Raji (cell line): ENCODE results near the gene TTC28.

Experiments
- POLR2A ChIP-seq: IDR thresholded peaks from 2 replicates; pipeline ENCODE4 v1.6.1; 2011; ENCODE audit warnings: low read depth, low read length, control low read depth; ENCODE audit not compliant: insufficient read depth

Gene TTC28

DNA sequence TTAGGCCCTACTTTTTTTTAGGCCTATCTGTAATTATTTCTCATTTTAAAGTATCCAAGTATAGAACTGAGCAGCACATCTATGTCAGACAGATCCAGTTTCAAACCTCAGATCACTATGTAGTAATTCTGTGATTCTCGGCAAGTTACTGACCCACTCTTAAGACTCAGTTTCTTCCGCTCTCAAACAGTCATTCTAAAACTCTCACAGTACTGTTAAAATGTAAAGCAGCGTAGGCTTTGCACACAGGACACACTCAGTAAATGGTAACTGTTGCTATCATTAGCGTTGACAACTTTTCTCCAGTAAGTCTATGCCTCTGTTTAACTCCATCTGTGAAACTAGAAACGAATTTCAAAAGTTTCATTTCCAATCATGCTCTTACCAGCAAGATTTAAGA is 277.1 kb downstream of the TTC28 start:
- no peak for TF ChIP-seq POLR2A

DNA sequence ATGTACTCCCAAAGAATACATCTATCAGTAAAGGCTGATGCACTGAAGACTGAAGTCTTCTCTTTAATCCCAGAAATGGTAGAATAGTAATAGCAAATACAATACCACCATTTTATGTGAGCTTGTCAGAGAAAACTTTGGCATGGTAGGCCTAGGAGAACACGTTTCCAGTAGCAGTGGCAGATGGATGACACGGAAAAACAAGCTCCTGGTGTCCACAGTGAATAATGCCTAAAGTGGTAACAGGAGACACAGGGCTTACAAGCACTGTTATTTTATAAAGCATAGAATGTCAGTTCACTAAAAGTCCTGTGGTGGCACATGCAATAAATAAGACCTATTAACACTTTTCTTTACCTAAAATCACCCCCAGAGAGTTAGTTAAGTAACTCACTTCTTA is 277.6 kb downstream of the TTC28 start:
- no peak for TF ChIP-seq POLR2A

DNA sequence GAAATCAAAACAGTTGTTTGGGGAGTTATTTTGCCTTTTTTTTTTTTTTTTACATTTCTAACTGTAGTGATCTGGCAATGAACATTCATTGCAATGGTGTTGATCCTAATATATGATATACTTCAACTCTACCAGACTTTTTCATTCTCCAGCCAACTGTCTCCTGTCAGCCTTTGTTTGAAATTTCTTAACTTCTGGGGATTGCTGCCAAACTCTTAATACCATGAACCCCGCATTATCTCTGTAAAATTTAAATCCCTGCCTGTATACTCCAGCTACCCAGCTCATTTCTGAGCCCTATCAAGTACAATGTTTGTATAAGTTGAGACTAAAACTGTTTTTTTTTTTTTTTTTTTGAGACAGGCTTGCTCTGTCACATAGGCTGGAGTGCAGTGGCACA is 280.7 kb downstream of the TTC28 start:
- no peak for TF ChIP-seq POLR2A

DNA sequence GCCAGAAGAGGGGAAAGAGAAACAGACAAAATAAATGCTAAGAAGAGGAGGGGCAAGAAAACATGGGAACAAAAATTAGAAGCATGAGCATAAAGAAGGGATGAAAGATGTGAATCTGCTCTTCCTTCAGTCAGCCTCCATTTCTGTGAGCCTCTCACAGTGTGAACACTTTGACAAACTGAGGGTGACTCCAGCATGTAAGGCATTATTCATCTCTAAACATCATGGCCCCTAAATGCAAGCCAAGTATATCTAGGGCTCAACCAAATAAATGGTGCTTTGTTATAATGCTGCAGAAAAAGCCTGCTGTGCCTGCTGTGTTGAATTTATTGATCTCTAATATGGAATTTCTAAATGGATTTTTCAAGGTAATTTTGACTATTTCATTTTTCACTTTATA is 281.3 kb downstream of the TTC28 start:
- TF ChIP-seq POLR2A: no peak

DNA sequence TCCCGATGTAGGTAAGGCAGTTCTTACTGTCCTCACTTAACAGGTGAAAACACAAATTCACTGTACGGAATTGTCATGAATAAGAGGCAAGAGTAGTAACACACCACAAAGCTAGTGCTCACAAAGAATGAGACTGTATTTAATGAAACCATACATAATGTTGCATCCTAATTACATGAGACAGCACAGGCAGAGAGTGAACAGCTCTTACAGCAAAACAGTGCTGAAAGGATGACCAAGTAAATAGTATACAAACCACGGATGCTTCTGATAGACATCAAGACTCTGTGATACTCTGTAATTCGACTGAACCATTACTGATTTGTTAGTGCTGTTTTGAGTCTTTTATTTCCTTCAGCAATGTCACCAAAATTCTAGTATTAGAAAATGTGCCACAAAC is 282.3 kb downstream of the TTC28 start:
- TF ChIP-seq POLR2A: no peak

DNA sequence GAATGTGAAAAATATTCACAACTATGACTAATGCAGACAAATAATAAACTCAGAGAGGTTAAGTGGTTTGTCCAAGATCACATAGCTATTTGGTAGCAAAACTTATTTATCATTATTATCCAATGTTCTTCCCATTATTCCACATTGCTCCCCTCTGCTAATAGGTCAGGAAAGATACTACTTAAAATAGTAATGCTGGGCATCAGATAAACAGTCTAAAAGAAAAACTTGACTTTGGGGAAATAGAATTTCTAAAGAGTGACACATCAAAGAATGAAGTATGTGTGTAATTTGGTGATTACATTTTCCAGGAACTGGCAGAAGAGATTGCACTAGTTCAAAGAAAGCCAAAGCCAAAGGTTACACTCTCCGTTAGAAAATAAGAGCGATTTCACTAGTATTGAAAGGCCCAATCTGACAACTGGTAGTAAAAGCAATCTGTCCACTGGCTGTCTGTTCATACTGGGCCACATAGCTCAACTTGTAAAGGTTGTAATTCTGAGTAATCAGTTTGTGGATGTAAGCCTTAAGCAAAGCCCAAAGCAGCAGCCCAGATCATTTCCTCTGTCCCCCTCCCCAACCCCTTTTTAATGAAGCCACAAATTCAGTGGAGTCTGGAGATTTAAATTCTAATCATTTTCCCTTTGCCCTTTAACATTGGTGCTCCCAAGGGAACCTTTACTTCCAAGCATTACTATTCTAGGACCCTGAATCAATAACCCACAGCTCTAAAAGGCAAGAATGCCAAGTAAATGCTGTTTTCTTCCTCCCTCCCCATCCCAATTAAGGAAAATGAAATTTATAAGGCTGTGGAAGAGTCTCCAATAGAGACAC is 283.5 kb downstream of the TTC28 start:
- no peak for TF ChIP-seq POLR2A

DNA sequence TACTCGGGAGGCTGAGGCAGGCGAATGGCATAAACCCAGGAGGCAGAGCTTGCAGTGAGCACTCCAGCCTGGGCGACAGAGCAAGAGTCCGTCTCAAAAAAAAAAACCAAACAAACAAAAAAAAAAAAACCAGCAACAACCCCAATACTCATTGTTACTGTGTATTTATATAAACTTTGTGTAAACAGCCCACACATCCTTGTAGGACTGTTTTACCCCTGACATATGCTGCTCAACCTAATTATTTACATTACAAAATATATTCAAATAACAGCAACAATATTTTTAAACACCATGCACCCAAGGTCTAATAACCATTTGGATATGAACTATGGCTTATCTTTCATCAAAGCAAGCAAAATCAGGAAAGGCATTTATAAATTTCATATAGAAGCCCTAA is 284.1 kb downstream of the TTC28 start:
- no peak for TF ChIP-seq POLR2A

DNA sequence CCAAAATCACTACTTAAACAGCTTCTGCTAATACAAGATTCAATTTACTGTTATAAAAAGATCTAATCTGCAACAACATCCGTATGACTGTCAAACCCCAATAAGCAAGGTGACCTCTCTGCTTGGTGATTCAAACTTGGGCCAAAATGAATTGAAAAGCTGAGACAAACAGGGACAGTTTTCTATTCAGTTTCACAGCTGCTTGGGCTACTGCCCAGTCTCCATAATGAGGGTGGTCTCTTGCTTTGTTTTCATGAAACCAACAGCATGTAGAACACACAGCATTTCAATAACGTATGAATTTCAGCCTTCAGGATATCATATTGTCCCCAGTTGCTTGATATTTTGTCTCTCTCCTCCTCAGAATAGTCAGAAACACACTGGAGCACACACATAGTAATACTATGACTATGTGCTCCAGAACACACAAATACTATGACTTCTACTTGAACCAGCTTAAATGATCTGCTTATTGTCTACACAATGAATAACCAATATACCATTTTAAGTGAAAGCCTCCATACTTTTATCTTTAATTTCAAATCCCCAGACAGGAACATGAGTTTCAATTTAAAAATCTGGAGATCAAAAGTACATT is 285.0 kb downstream of the TTC28 start:
- no peak for TF ChIP-seq POLR2A

DNA sequence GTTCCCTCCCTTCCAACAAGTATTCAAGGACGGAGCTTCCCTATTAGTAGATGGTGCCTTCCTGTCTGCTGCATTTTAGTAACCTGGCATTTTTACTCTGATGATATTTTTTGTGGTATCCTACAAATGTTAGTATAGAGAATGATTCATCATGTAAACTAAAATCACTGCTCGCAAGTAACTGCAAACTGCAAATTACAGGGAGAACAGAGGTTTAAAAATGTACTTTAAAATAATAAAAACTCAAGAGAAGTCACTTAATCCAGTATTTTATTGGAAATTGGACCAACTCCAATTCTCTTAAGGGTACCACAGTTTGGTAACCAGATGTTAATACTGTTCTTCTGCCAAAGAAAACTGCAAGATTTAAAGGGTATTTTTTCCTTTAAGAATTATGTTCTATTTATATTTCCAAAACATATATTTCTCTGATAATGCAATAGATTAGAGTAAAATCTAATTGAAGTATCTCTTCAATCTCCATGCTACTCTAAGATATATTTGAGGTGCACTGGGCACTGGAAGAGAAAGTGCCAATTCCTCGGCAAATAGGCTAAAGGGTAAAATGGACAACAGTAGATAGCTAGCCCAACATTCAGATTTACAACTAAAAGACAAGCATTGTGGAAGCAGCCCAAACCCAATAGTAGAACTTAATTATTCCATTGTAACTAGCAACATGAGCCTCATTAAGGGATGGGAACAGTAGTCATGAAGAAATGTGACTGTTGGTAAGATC is 298.0 kb downstream of the TTC28 start:
- no peak for TF ChIP-seq POLR2A

DNA sequence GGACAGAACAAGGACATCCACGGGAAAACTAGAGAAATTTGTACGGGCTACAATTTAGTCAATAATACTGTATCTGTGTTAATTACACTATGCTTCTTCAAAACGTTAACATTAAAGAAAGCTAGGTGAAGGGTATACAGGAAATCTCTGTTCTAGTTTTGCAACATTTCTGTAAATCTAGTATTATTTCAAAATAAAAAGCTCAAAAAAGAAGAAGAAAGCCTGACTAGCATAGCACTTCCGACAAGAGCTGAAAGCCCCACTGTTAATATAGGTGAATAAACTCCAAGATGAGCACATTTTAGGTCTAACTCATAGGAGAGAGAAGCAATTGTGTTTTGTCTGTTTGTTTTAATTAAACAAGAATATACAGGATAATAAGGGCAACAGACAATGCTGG is 299.7 kb downstream of the TTC28 start:
- no peak for TF ChIP-seq POLR2A

DNA sequence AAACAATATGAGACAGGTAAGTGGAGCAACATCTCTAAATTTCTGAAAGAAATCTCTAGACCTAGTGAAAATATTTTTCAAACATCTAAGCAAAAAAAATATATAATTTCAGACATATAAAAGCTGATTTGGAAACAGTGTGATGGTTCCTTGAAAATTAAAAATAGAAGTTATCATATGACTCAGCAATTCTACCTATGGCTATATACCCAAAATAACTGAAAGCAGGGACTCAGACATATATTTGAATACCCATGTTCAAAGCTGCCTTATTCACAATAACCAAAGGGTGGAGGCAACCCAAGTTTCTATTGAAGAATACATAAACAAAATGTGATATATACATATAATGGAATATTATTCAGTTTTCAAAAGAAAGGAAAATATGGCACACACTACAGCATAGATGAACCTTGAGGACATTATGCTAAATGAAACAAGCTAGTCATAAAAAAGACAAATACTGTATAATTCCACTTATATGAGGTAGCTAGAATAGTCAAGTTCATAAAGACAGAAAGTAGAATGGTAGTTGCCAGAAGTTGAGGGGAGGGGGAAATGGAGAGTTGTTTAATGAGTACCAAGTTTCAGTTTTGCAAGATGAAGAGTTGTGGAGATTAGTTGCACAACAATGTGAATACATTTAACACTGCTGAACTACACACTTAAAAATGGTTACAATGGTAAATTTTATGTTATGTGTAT is 300.4 kb downstream of the TTC28 start:
- TF ChIP-seq POLR2A: no peak

DNA sequence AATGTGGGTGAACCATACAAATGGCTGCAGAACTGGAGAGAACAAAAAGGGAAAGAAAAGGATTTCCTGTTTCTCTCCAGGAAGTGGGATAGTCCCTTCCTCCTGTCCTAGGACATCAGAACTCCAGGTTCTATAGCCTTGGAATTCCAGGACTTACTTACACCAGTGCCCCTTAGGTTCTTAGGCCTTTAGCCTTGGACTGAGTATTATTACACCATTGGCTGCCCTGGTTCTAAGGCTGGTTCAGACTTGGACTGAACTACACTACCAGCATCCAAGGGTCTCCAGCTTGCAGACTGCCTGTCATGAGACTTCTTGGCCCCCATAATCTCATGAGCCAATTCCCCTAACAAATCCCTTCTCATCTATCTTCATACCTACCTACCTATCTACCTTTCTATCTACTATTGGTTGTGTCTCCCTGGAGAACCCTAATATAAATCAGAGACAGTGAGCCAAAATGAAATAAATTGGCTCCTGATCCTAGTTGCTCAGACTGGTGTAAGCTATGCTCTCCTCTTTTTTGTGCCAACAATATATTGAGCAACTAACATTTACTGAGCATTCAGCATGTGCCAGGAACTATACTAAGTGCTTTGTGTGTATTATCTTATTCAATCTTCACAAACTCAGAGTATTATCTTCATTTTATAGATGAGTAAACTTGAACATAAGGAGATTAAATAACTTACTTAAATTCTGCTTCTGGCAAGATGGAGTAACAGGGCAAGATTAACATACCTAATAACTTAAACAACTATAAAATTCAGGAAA is 303.7 kb downstream of the TTC28 start:
- TF ChIP-seq POLR2A: no peak

DNA sequence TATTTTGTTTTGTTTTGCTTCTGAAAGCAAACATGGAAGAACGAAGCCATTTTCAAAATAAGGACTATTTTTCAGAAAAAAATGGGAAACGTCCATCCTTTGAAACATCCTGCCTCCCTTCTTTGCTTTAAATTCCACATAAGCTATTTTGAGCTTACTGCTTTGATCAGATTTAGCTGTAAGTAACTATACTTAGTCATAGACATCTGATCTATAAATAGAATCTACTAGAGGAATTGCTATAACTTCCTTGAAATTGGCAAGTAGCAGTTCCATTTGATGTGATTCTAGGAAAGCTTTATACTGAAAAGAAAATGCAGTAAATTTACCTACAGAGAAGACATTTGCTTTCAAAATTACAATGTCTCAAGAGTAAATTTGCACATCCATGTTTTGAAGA is 305.8 kb downstream of the TTC28 start:
- no peak for TF ChIP-seq POLR2A

DNA sequence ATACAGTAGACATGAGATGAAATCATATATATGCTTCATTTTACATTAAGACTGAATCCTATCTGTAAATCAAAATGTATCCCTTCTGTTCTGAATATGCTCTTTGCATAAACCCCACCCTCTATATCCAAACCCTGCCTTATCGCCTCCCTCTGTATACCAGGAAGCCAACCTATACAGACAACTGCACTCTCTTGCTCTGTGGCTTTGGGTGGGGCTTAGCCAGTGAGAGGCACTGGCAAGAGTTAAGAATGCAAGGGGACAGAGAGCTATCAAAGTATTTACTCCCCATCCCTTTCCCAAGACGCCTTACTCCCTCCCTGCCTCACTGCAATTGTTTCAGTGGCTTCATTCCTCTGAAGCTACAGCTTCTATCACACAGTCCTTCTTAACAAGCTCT is 309.8 kb downstream of the TTC28 start:
- TF ChIP-seq POLR2A: no peak

DNA sequence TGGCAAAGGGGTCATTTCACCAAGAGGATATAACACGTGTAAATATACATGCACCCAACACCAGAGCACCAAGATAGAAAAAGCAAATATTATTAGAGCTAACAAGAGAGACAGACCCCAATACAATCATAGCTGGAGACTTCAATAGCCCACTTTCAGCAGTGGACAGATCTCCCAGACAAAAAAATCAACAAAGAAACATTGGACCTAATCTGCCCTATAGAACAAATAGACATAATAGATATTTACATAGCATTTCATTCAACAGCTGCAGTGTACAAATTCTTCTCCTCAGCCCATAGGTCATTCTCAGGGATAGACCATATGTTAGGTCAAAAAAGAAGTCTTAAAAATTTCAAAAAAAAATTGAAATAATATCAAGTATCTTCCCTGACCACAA is 312.8 kb downstream of the TTC28 start:
- no peak for TF ChIP-seq POLR2A
